CD14-positive monocyte (primary cell): ENCODE data around the gene STN1. TPM values are rescaled to one million over a fixed set of nuclear protein-coding genes. Genes with fewer than 3 reads are reported as not detected.
A peak's percentile ranks its signal among the peaks of the same experiment; 100 is the strongest.

Source experiments
- DNase-seq, 3 donors: peaks; one replicate each; pipeline ENCODE4 v3.0.0-alpha.2; 2011 to 2022
- H2AFZ ChIP-seq: 2 replicates; pipeline ENCODE4 v1.6.0; 2012; ENCODE audit warnings: mild to moderate bottlenecking, low read depth, low read length, inconsistent platforms; ENCODE audit not compliant: insufficient read depth, poor library complexity, severe bottlenecking
- H3K27ac ChIP-seq, 2 donors: 1 replicate in 1 of 2; 2 replicates in 1 of 2; pipeline ENCODE4 v1.5.1; 2012 to 2013; ENCODE audit warnings: low read length in 2 of 2, control low read depth in 1 of 2, inconsistent platforms in 1 of 2, low read depth in 1 of 2, mild to moderate bottlenecking in 1 of 2
- H3K27me3 ChIP-seq, 2 donors: one replicate each; pipeline versions ENCODE4 v1.6.0 to v1.6.1; 2011 to 2013; ENCODE audit warnings: low read length in 2 of 2; ENCODE audit not compliant: control insufficient read depth in 2 of 2, insufficient read depth in 2 of 2
- H3K36me3 ChIP-seq, 2 donors: replicated peaks in 1 of 2; 1 replicate in 1 of 2; 2 replicates in 1 of 2; pipeline versions ENCODE4 v1.5.1 to v1.6.1; 2012 to 2013; ENCODE audit warnings: low read length in 2 of 2, control low read depth in 1 of 2, inconsistent platforms in 1 of 2, mild to moderate bottlenecking in 1 of 2; ENCODE audit not compliant: insufficient read depth in 2 of 2, control insufficient read depth in 1 of 2
- H3K4me1 ChIP-seq, 2 donors: 1 replicate in 1 of 2; 2 replicates in 1 of 2; pipeline versions ENCODE4 v1.5.1 to v1.6.1; 2012 to 2013; ENCODE audit warnings: low read length in 2 of 2, control low read depth in 1 of 2, inconsistent platforms in 1 of 2, mild to moderate bottlenecking in 1 of 2, moderate library complexity in 1 of 2; ENCODE audit not compliant: insufficient read depth in 2 of 2, control insufficient read depth in 1 of 2
- H3K4me2 ChIP-seq: replicated peaks from 2 replicates; pipeline ENCODE3; 2012; ENCODE audit warnings: low read length, moderate library complexity, mild to moderate bottlenecking; ENCODE audit not compliant: poor library complexity, severe bottlenecking; ENCODE audit errors: extremely low read depth
- H3K4me3 ChIP-seq, 3 experiments: fragments of 200-600 bp in 1 of 3; sonication (generic) in 1 of 3; replicated peaks in 1 of 3; 1 replicate in 2 of 3; 2 replicates in 1 of 3; pipeline ENCODE4 v1.5.1; 2011 to 2013; ENCODE audit warnings: low read length in 3 of 3, mild to moderate bottlenecking in 3 of 3, control low read depth in 2 of 3, low read depth in 2 of 3, inconsistent platforms in 1 of 3, moderate library complexity in 1 of 3
- H3K79me2 ChIP-seq: 2 replicates; pipeline ENCODE4 v1.6.0; 2012; ENCODE audit warnings: mild to moderate bottlenecking, control low read depth, inconsistent platforms, low read length, moderate library complexity; ENCODE audit not compliant: insufficient read depth
- H3K9ac ChIP-seq: 2 replicates; pipeline ENCODE4 v1.6.0; 2017; ENCODE audit warnings: low read length, mild to moderate bottlenecking; ENCODE audit not compliant: insufficient read depth, poor library complexity, severe bottlenecking
- H3K9me3 ChIP-seq, 2 donors: replicated peaks in 1 of 2; 1 replicate in 1 of 2; 2 replicates in 1 of 2; pipeline versions ENCODE4 v1.5.1 to v1.6.1; 2012 to 2013; ENCODE audit warnings: low read length in 2 of 2, control low read depth in 1 of 2; ENCODE audit not compliant: control insufficient read depth in 1 of 2, insufficient read depth in 1 of 2
- H4K20me1 ChIP-seq: 2 replicates; pipeline ENCODE4 v1.6.0; 2012; ENCODE audit warnings: mild to moderate bottlenecking, low read length, control low read depth, moderate library complexity; ENCODE audit not compliant: insufficient read depth
- H3K27ac Mint-ChIP-seq, 7 donors: one replicate each; pipeline ENCODE4 v1.8.0; 2020; ENCODE audit warnings: mild to moderate bottlenecking in 7 of 7, mixed read lengths in 7 of 7, moderate library complexity in 6 of 7, inconsistent platforms in 2 of 7
- H3K27me3 Mint-ChIP-seq, 3 donors: one replicate each; pipeline ENCODE4 v1.8.0; 2021 to 2022; ENCODE audit warnings: low read depth in 3 of 3, mild to moderate bottlenecking in 3 of 3, mixed read lengths in 3 of 3, moderate library complexity in 3 of 3, inconsistent platforms in 1 of 3
- H3K36me3 Mint-ChIP-seq, 2 donors: one replicate each; pipeline ENCODE4 v1.8.0; 2020; ENCODE audit warnings: mixed read lengths in 2 of 2, inconsistent platforms in 1 of 2, mild to moderate bottlenecking in 1 of 2
- H3K4me1 Mint-ChIP-seq: one replicate; pipeline ENCODE4 v1.8.0; 2020; ENCODE audit warnings: mild to moderate bottlenecking, mixed read lengths
- H3K4me3 Mint-ChIP-seq, 2 donors: one replicate each; pipeline ENCODE4 v1.8.0; 2020; ENCODE audit warnings: mild to moderate bottlenecking in 2 of 2, mixed read lengths in 2 of 2, moderate library complexity in 1 of 2
- H3K9me3 Mint-ChIP-seq, 7 donors: one replicate each; pipeline ENCODE4 v1.8.0; 2020 to 2022; ENCODE audit warnings: mixed read lengths in 7 of 7, mild to moderate bottlenecking in 6 of 7, moderate library complexity in 6 of 7, inconsistent platforms in 2 of 7
- WGBS: methylation state at CpG from one replicate; pipeline ENCODE4 v1.1.5; 2013; ENCODE audit warnings: missing lambda C conversion rate; ENCODE audit not compliant: insufficient coverage; 5-methylcytosine and 5-hydroxymethylcytosine counted together
- intact Hi-C, 2 donors: fragments of 100-400 bp; cut with micrococcal nuclease; formaldehyde crosslinking; loops; one replicate each; pipeline versions ENCODE4 v1.15.0 to v1.15.1; 2023
- polyA plus RNA-seq, 3 donors: library from polyadenylated mRNA; depleted of rRNA in 1 of 3; unstranded in 2 of 3; stranded (reverse) in 1 of 3; fragments of 300-500 nt in 2 of 3; fragments of >200 nt in 1 of 3; fragmentation: Illumina TruSeq in 2 of 3; gene quantifications; 1 replicate in 2 of 3; 2 replicates in 1 of 3; pipeline ENCODE4 v1.2.3, GENCODE V29; 2012 to 2021
- TF ChIP-seq, protein P1 (sequence below): fragments of 200-600 bp; IDR thresholded peaks from one replicate; pipeline ENCODE4 v1.8.0; 2022; ENCODE audit warnings: antibody characterized with exemption, mild to moderate bottlenecking

STN1 gene
- polyA plus RNA-seq, 3 donors = 19.3 to 37.4 (median 35.9) TPM

DNA sequence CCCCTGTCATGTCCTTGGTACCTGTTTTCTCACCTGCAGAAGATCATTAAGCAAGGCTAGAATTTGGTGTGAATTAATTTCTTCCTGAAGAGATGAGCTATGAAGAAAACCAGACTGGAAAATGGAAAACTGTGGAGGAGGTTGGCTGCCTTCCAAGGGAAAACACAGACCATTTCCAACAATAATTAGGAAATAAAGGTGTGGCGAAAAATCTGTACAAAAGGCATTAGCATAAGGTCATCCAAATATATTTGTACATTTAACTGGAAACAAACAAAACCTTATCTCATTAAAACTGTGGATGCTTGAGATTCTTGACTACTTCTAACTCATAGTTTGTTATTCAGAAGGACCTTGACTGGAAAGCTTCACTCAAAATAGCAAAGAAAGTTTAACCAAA lies 1.7 kb downstream of the STN1 start:
- intact Hi-C loops = loop anchor here (5.0 to 10.0 kb wide), 6 partner anchors 51 to 439 kb away; partner anchors contain the start of genes SFR1 (in 2 of the 2), CFAP43 (in 1 of the 2), CFAP58 (in 1 of the 2) and GSTO2 (in 1 of the 2)
- peaks cover 0 to 4% of the 10 kb centered on the region in 2 donors for H3K9me3 ChIP-seq
- DNase-seq = no peak
- peaks cover 38 to 51% of the 10 kb centered on the region in 2 donors for H3K4me1 ChIP-seq
- TF ChIP-seq, protein P1, sequence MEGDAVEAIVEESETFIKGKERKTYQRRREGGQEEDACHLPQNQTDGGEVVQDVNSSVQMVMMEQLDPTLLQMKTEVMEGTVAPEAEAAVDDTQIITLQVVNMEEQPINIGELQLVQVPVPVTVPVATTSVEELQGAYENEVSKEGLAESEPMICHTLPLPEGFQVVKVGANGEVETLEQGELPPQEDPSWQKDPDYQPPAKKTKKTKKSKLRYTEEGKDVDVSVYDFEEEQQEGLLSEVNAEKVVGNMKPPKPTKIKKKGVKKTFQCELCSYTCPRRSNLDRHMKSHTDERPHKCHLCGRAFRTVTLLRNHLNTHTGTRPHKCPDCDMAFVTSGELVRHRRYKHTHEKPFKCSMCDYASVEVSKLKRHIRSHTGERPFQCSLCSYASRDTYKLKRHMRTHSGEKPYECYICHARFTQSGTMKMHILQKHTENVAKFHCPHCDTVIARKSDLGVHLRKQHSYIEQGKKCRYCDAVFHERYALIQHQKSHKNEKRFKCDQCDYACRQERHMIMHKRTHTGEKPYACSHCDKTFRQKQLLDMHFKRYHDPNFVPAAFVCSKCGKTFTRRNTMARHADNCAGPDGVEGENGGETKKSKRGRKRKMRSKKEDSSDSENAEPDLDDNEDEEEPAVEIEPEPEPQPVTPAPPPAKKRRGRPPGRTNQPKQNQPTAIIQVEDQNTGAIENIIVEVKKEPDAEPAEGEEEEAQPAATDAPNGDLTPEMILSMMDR = no peak
- H3K4me3 ChIP-seq = peak overlapping the region in 1 of 3 experiments; percentile 88
- no peaks in the 10 kb centered on the region for H3K27me3 Mint-ChIP-seq
- H2AFZ ChIP-seq = peak overlapping the region; percentile 66
- peak overlapping the region in 6 of 7 donors; percentile 12 to 87 (median 42) for H3K27ac Mint-ChIP-seq
- peak overlapping the region; percentile 77 for H3K4me2 ChIP-seq
- H4K20me1 ChIP-seq = no peaks in the 10 kb centered on the region
- peak overlapping the region; percentile 66 to 69 for H3K4me3 Mint-ChIP-seq
- no peak overlapping the region for H3K9ac ChIP-seq
- no CpG with 5 or more reads among the region's 1 CpG for WGBS
- H3K36me3 Mint-ChIP-seq = peaks cover 15 to 17% of the 10 kb centered on the region in 2 donors
- peaks cover 2 to 11% (median 7%) of the 10 kb centered on the region in 7 donors for H3K9me3 Mint-ChIP-seq
- H3K27ac ChIP-seq = peak overlapping the region in 1 of 2 donors; percentile 55
- H3K27me3 ChIP-seq = no peaks in the 10 kb centered on the region
- H3K36me3 ChIP-seq = peaks cover 0 to 11% of the 10 kb centered on the region in 2 donors
- peaks cover 42% of the 10 kb centered on the region for H3K79me2 ChIP-seq
- peaks cover 59% of the 10 kb centered on the region for H3K4me1 Mint-ChIP-seq

- peak overlapping the region; percentile 13 to 55 for H3K27ac ChIP-seq
- H3K4me3 ChIP-seq = peak overlapping the region in 1 of 3 experiments; percentile 88
- H3K4me1 ChIP-seq = peaks cover 43 to 54% of the 10 kb centered on the region in 2 donors
- H3K4me2 ChIP-seq = peak overlapping the region; percentile 77
- Mint-ChIP-seq H3K27ac (peak overlapping the region; percentile 31 to 87 (median 53)), H3K9me3 (peaks cover 2 to 11% (median 7%) of the 10 kb centered on the region in 7 donors), H3K4me1 (peaks cover 63% of the 10 kb centered on the region), H3K36me3 (peaks cover 15 to 17% of the 10 kb centered on the region in 2 donors), H3K27me3 (no peaks in the 10 kb centered on the region), H3K4me3 (peak overlapping the region; percentile 66 to 69)
- no peaks in the 10 kb centered on the region for H3K27me3 ChIP-seq
- intact Hi-C loops = loop anchor here (5.0 to 10.0 kb wide), 6 partner anchors 52 to 439 kb away; partner anchors contain the start of genes SFR1 (in 2 of the 2), CFAP43 (in 1 of the 2), CFAP58 (in 1 of the 2) and GSTO2 (in 1 of the 2)
- DNase-seq = peak; percentile 12 to 47 (median 32)
- no peaks in the 10 kb centered on the region for H4K20me1 ChIP-seq
- H3K36me3 ChIP-seq = peaks cover 0 to 11% of the 10 kb centered on the region in 2 donors
- H3K9me3 ChIP-seq = peaks cover 0 to 4% of the 10 kb centered on the region in 2 donors
- TF ChIP-seq, protein P1 = no peak
- no peak overlapping the region for H3K9ac ChIP-seq
- WGBS = 0% methylated on average over 3 of the region's 6 CpGs
- H2AFZ ChIP-seq = peak overlapping the region; percentile 66
- H3K79me2 ChIP-seq = peaks cover 42% of the 10 kb centered on the region
Measured at GRCh38 chr10:103915796-103916195, 2.2 kb downstream of the STN1 start.
